ENCODE measurements around the gene TMEM132C.
"Not testable (repeated sequence)": the region's sequence is repeated elsewhere in the genome, so short reads cannot be mapped to it uniquely, and the experiment has no call there.

The TMEM132C gene

GRCh38 chr12:128471491-128471890 lies 204.5 kb downstream of the TMEM132C start:
- no peak for FAIRE-seq

GRCh38 chr12:128474916-128475315 lies 207.9 kb downstream of the TMEM132C start:
- FAIRE-seq (no peak), DNase-seq (ENCODE audit: low spot score) (no peak)

More at GRCh38 chr12:128471491-128471890, 204.5 kb downstream of the TMEM132C start:
- no peak for DNase-seq (ENCODE audit: low spot score)

- DNase-seq (ENCODE audit: low spot score) (no peak), FAIRE-seq (no peak)
These were observed 209.3 kb downstream of the TMEM132C start for GRCh38 chr12:128476266-128476665.

GRCh38 chr12:128483526-128484255 lies 216.7 kb downstream of the TMEM132C start:
- no peak for FAIRE-seq
- no peak for DNase-seq (ENCODE audit: low spot score)

- not testable (repeated sequence) for FAIRE-seq; DNase-seq (ENCODE audit: low spot score)
These were observed 230.4 kb downstream of the TMEM132C start for GRCh38 chr12:128497376-128497775.

GRCh38 chr12:128507470-128507869 lies 240.5 kb downstream of the TMEM132C start:
- DNase-seq (ENCODE audit: low spot score), result no peak
- no peak for FAIRE-seq

- DNase-seq (ENCODE audit: low spot score) (no peak), FAIRE-seq (no peak)
These were observed 242.2 kb downstream of the TMEM132C start for GRCh38 chr12:128509170-128509569.

- FAIRE-seq (no peak), DNase-seq (ENCODE audit: low spot score) (no peak)
These were observed 243.5 kb downstream of the TMEM132C start for GRCh38 chr12:128510511-128510910.

GRCh38 chr12:128513331-128513730 lies 246.4 kb downstream of the TMEM132C start:
- no peak for DNase-seq (ENCODE audit: low spot score)
- no peak for FAIRE-seq

- FAIRE-seq (no peak), DNase-seq (ENCODE audit: low spot score) (no peak)
These were observed 246.9 kb downstream of the TMEM132C start for GRCh38 chr12:128513831-128514230.

GRCh38 chr12:128518644-128519043 lies 251.7 kb downstream of the TMEM132C start:
- no peak for FAIRE-seq
- no peak for DNase-seq (ENCODE audit: low spot score)

- FAIRE-seq, result no peak
- no peak for DNase-seq (ENCODE audit: low spot score)
These were observed 252.5 kb downstream of the TMEM132C start for GRCh38 chr12:128519426-128519825.

GRCh38 chr12:128521981-128522380 lies 255.0 kb downstream of the TMEM132C start:
- DNase-seq (ENCODE audit: low spot score) (no peak), FAIRE-seq (no peak)

- FAIRE-seq (no peak), DNase-seq (ENCODE audit: low spot score) (no peak)
These were observed 257.5 kb downstream of the TMEM132C start for GRCh38 chr12:128524439-128524838.

- DNase-seq (ENCODE audit: low spot score) (no peak), FAIRE-seq (no peak)
These were observed 264.2 kb downstream of the TMEM132C start for GRCh38 chr12:128531170-128531569.

GRCh38 chr12:128534906-128535305 lies 267.9 kb downstream of the TMEM132C start:
- FAIRE-seq, result no peak
- no peak for DNase-seq (ENCODE audit: low spot score)

- DNase-seq (ENCODE audit: low spot score) (no peak), FAIRE-seq (no peak)
These were observed 269.8 kb downstream of the TMEM132C start for GRCh38 chr12:128536810-128537209.

GRCh38 chr12:128537668-128538067 lies 270.7 kb downstream of the TMEM132C start:
- FAIRE-seq (no peak), DNase-seq (ENCODE audit: low spot score) (no peak)

GRCh38 chr12:128542844-128543243 lies 275.9 kb downstream of the TMEM132C start:
- FAIRE-seq (no peak), DNase-seq (ENCODE audit: low spot score) (no peak)

GRCh38 chr12:128543460-128543859 lies 276.5 kb downstream of the TMEM132C start:
- FAIRE-seq, result no peak

GRCh38 chr12:128543971-128544370 lies 277.0 kb downstream of the TMEM132C start:
- FAIRE-seq (no peak), DNase-seq (ENCODE audit: low spot score) (no peak)

More at GRCh38 chr12:128543460-128543859, 276.5 kb downstream of the TMEM132C start:
- DNase-seq (ENCODE audit: low spot score), result no peak

- FAIRE-seq (no peak), DNase-seq (ENCODE audit: low spot score) (no peak)
These were observed 282.0 kb downstream of the TMEM132C start for GRCh38 chr12:128548949-128549348.

GRCh38 chr12:128549601-128550218 lies 282.7 kb downstream of the TMEM132C start:
- FAIRE-seq (no peak), DNase-seq (ENCODE audit: low spot score) (no peak)

Data from RCC 7860 (cell line).